ENCODE data around the gene PGM2L1. TPM values are rescaled to one million over a fixed set of nuclear protein-coding genes. Genes with fewer than 3 reads are reported as not detected.

The PGM2L1 gene
- total and polyA plus RNA-seq, 7 experiments from 2014 or later, result 4.2 to 17.7 (median 9.1) TPM

- Mint-ChIP-seq H3K27ac (no peak overlapping the region), H3K4me3 (no peak overlapping the region), H3K36me3 (peaks cover 0 to 12% (median 0%) of the 10 kb centered on the region in 5 donors), H3K9me3 (peaks cover 0 to 3% (median 0%) of the 10 kb centered on the region in 11 donors), H3K27me3 (peaks cover 0 to 18% (median 1%) of the 10 kb centered on the region in 5 donors), H3K4me1 (peaks cover 0 to 6% (median 0%) of the 10 kb centered on the region in 7 donors)
- ATAC-seq, result no peak
- POLR2A ChIA-PET, result no interaction called here
- no peak overlapping the region for H3K27ac ChIP-seq (ENCODE audit: low read depth, low read length)
- H3K36me3 ChIP-seq (ENCODE audit: control insufficient read depth in 2 of 3, insufficient read depth in 3 of 3, low read length in 3 of 3), result no peaks in the 10 kb centered on the region
- no peak for DNase-seq
- H3K4me3 ChIP-seq (ENCODE audit: low read length), result no peak overlapping the region
- intact Hi-C loops (cut with micrococcal nuclease), result no loop called here
- H3K9me3 ChIP-seq (ENCODE audit: control insufficient read depth in 2 of 3, low read length in 3 of 3), result no peaks in the 10 kb centered on the region
- H3K27me3 ChIP-seq (ENCODE audit: control insufficient read depth in 2 of 2, insufficient read depth in 2 of 2, low read length in 2 of 2), result no peaks in the 10 kb centered on the region
- CTCF ChIA-PET, result no interaction called here
- H3K4me1 ChIP-seq (ENCODE audit: control insufficient read depth in 2 of 2, insufficient read depth in 2 of 2, low read length in 2 of 2), result no peaks in the 10 kb centered on the region
Measured at GRCh38 chr11:74325649-74326645, 72.3 kb downstream of the PGM2L1 start.

- Mint-ChIP-seq H3K4me1 (peaks cover 0 to 6% (median 0%) of the 10 kb centered on the region in 7 donors), H3K27ac (no peak overlapping the region), H3K4me3 (no peak overlapping the region), H3K9me3 (peaks cover 0 to 10% (median 4%) of the 10 kb centered on the region in 11 donors), H3K36me3 (peaks cover 0 to 9% (median 0%) of the 10 kb centered on the region in 5 donors), H3K27me3 (peaks cover 0 to 18% (median 7%) of the 10 kb centered on the region in 5 donors)
- no peak overlapping the region for H3K4me3 ChIP-seq (ENCODE audit: low read length)
- ATAC-seq (no peak), DNase-seq (no peak)
- ChIA-PET POLR2A (no interaction called here), CTCF (interaction anchor here (4.4 kb wide), 1 partner anchor 67 kb away, joined by 23 read pairs; no protein-coding TSS in a partner anchor)
- no peaks in the 10 kb centered on the region for H3K4me1 ChIP-seq (ENCODE audit: control insufficient read depth in 2 of 2, insufficient read depth in 2 of 2, low read length in 2 of 2)
- no peak overlapping the region for H3K27ac ChIP-seq (ENCODE audit: low read depth, low read length)
- intact Hi-C loops (cut with micrococcal nuclease), result no loop called here
- H3K36me3 ChIP-seq (ENCODE audit: control insufficient read depth in 2 of 3, insufficient read depth in 3 of 3, low read length in 3 of 3), result no peaks in the 10 kb centered on the region
- peaks cover 0 to 1% (median 0%) of the 10 kb centered on the region in 3 experiments for H3K9me3 ChIP-seq (ENCODE audit: control insufficient read depth in 2 of 3, low read length in 3 of 3)
- H3K27me3 ChIP-seq (ENCODE audit: control insufficient read depth in 2 of 2, insufficient read depth in 2 of 2, low read length in 2 of 2), result peaks cover 0 to 3% of the 10 kb centered on the region in 2 donors
Measured at GRCh38 chr11:74322667-74323066, 75.6 kb downstream of the PGM2L1 start.

GRCh38 chr11:74321487-74322188, 76.6 kb downstream of the PGM2L1 start:
- Mint-ChIP-seq H3K27me3 (peaks cover 0 to 22% (median 7%) of the 10 kb centered on the region in 5 donors), H3K4me3 (no peak overlapping the region), H3K4me1 (peaks cover 0 to 6% (median 0%) of the 10 kb centered on the region in 7 donors), H3K36me3 (peaks cover 0 to 13% (median 2%) of the 10 kb centered on the region in 5 donors), H3K27ac (no peak overlapping the region), H3K9me3 (peaks cover 3 to 20% (median 14%) of the 10 kb centered on the region in 11 donors)
- ChIA-PET CTCF (interaction anchor here (0.7 to 4.4 kb wide), 6 partner anchors 24 to 875 kb away, joined by 3 to 23 read pairs (median 3); no protein-coding TSS in a partner anchor), POLR2A (no interaction called here)
- intact Hi-C loops (cut with micrococcal nuclease), result loop anchor here (1.0 kb wide), 2 partner anchors 66 to 357 kb away; no protein-coding TSS in a partner anchor
- Histone ChIP-seq H3K27ac (ENCODE audit: low read depth, low read length) (no peak overlapping the region), H3K4me1 (ENCODE audit: control insufficient read depth in 2 of 2, insufficient read depth in 2 of 2, low read length in 2 of 2) (no peaks in the 10 kb centered on the region), H3K4me3 (ENCODE audit: low read length) (no peak overlapping the region), H3K9me3 (ENCODE audit: control insufficient read depth in 2 of 3, low read length in 3 of 3) (peaks cover 0 to 6% (median 0%) of the 10 kb centered on the region in 3 experiments), H3K36me3 (ENCODE audit: control insufficient read depth in 2 of 3, insufficient read depth in 3 of 3, low read length in 3 of 3) (no peaks in the 10 kb centered on the region), H3K27me3 (ENCODE audit: control insufficient read depth in 2 of 2, insufficient read depth in 2 of 2, low read length in 2 of 2) (peaks cover 0 to 3% of the 10 kb centered on the region in 2 donors)
- DNase-seq (peak in 4 of 9 donors; percentile 16 to 33 (median 28)), ATAC-seq (peak; percentile 49)

GRCh38 chr11:74320538-74320937, 77.7 kb downstream of the PGM2L1 start:
- H3K4me1 ChIP-seq (ENCODE audit: control insufficient read depth in 2 of 2, insufficient read depth in 2 of 2, low read length in 2 of 2), result no peaks in the 10 kb centered on the region
- peaks cover 0 to 6% (median 0%) of the 10 kb centered on the region in 3 experiments for H3K9me3 ChIP-seq (ENCODE audit: control insufficient read depth in 2 of 3, low read length in 3 of 3)
- no peak overlapping the region for H3K27ac ChIP-seq (ENCODE audit: low read depth, low read length)
- peaks cover 3 to 31% (median 19%) of the 10 kb centered on the region in 11 donors for H3K9me3 Mint-ChIP-seq
- no peak for ATAC-seq
- no peak overlapping the region for H3K27ac Mint-ChIP-seq
- H3K4me1 Mint-ChIP-seq, result peaks cover 0 to 6% (median 0%) of the 10 kb centered on the region in 7 donors
- H3K36me3 Mint-ChIP-seq, result peaks cover 0 to 15% (median 2%) of the 10 kb centered on the region in 5 donors
- intact Hi-C loops (cut with micrococcal nuclease), result no loop called here
- CTCF ChIA-PET, result interaction anchor here (0.9 to 4.4 kb wide), 4 partner anchors 11 to 129 kb away, joined by 3 to 23 read pairs (median 4); no protein-coding TSS in a partner anchor
- no peak for DNase-seq
- peaks cover 0 to 24% (median 7%) of the 10 kb centered on the region in 5 donors for H3K27me3 Mint-ChIP-seq
- no peak overlapping the region for H3K4me3 Mint-ChIP-seq
- POLR2A ChIA-PET, result no interaction called here
- peaks cover 0 to 3% of the 10 kb centered on the region in 2 donors for H3K27me3 ChIP-seq (ENCODE audit: control insufficient read depth in 2 of 2, insufficient read depth in 2 of 2, low read length in 2 of 2)
- H3K36me3 ChIP-seq (ENCODE audit: control insufficient read depth in 2 of 3, insufficient read depth in 3 of 3, low read length in 3 of 3), result no peaks in the 10 kb centered on the region
- H3K4me3 ChIP-seq (ENCODE audit: low read length), result no peak overlapping the region

GRCh38 chr11:74319139-74319816, 79.0 kb downstream of the PGM2L1 start:
- peaks cover 0 to 3% of the 10 kb centered on the region in 2 donors for H3K27me3 ChIP-seq (ENCODE audit: control insufficient read depth in 2 of 2, insufficient read depth in 2 of 2, low read length in 2 of 2)
- H3K36me3 Mint-ChIP-seq, result peaks cover 0 to 15% (median 2%) of the 10 kb centered on the region in 5 donors
- H3K9me3 Mint-ChIP-seq, result peaks cover 3 to 38% (median 19%) of the 10 kb centered on the region in 11 donors
- H3K4me3 Mint-ChIP-seq, result no peak overlapping the region
- ATAC-seq, result no peak
- no peaks in the 10 kb centered on the region for H3K36me3 ChIP-seq (ENCODE audit: control insufficient read depth in 2 of 3, insufficient read depth in 3 of 3, low read length in 3 of 3)
- H3K4me1 Mint-ChIP-seq, result peaks cover 0 to 6% (median 0%) of the 10 kb centered on the region in 7 donors
- no peak overlapping the region for H3K4me3 ChIP-seq (ENCODE audit: low read length)
- ChIA-PET POLR2A (no interaction called here), CTCF (interaction anchor here (1.3 kb wide), 1 partner anchor 10 kb away, joined by 3 read pairs; no protein-coding TSS in a partner anchor)
- peaks cover 0 to 23% (median 6%) of the 10 kb centered on the region in 5 donors for H3K27me3 Mint-ChIP-seq
- no peak overlapping the region for H3K27ac Mint-ChIP-seq
- no peak overlapping the region for H3K27ac ChIP-seq (ENCODE audit: low read depth, low read length)
- H3K4me1 ChIP-seq (ENCODE audit: control insufficient read depth in 2 of 2, insufficient read depth in 2 of 2, low read length in 2 of 2), result no peaks in the 10 kb centered on the region
- DNase-seq, result no peak
- intact Hi-C loops (cut with micrococcal nuclease), result no loop called here
- peaks cover 0 to 6% (median 0%) of the 10 kb centered on the region in 3 experiments for H3K9me3 ChIP-seq (ENCODE audit: control insufficient read depth in 2 of 3, low read length in 3 of 3)
